DND-41 (cell line): Measurements from ENCODE around the gene CDH12.

ENCODE experiments used
- EZH2 ChIP-seq: IDR thresholded peaks from 3 replicates; pipeline ENCODE4 v1.6.1; 2012; ENCODE audit warnings: borderline replicate concordance, low read depth, mild to moderate bottlenecking, moderate library complexity, low read length, inconsistent platforms; ENCODE audit not compliant: severe bottlenecking
- TF ChIP-seq, protein P1 (sequence below): IDR thresholded peaks from 2 replicates; pipeline ENCODE4 v1.5.1; 2012; ENCODE audit warnings: borderline replicate concordance, low read length, moderate library complexity, mild to moderate bottlenecking; ENCODE audit not compliant: poor library complexity, severe bottlenecking; ENCODE audit errors: extremely low read depth

DNA sequence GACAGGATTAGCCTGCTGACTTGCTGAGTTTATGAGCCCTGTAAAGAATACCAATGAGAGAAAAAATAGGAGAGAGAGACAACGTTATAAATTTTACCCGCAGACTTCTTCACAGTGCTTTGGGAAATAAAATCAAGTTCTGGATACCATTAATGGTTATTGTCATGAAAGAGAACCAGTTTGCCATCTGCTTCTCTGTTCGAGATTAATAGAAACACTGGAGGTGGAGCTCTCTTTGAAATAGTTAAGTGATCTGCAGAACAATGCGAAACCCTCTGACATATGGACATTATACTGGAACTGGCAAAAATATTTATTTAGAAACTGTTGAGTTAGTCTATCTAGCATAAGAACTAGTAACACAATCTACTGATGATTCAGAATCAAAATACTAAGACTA is 500.7 kb downstream of the CDH12 start:
- TF ChIP-seq, protein P1, sequence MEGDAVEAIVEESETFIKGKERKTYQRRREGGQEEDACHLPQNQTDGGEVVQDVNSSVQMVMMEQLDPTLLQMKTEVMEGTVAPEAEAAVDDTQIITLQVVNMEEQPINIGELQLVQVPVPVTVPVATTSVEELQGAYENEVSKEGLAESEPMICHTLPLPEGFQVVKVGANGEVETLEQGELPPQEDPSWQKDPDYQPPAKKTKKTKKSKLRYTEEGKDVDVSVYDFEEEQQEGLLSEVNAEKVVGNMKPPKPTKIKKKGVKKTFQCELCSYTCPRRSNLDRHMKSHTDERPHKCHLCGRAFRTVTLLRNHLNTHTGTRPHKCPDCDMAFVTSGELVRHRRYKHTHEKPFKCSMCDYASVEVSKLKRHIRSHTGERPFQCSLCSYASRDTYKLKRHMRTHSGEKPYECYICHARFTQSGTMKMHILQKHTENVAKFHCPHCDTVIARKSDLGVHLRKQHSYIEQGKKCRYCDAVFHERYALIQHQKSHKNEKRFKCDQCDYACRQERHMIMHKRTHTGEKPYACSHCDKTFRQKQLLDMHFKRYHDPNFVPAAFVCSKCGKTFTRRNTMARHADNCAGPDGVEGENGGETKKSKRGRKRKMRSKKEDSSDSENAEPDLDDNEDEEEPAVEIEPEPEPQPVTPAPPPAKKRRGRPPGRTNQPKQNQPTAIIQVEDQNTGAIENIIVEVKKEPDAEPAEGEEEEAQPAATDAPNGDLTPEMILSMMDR = no peak
- no peak for TF ChIP-seq EZH2
